Lower lobe of right lung (tissue), 2 donors: ENCODE results near the gene ITPKC. TPM values are rescaled to one million over a fixed set of nuclear protein-coding genes. Genes with fewer than 3 reads are reported as not detected.

Experiments used
- ATAC-seq, 2 donors: fragments of 200-7000 bp; cut with Tn5 transposase; one replicate each; pipeline ENCODE4 v1.9.1; 2020 to 2022; ENCODE audit warnings: mild to moderate bottlenecking in 2 of 2, moderate library complexity in 2 of 2
- DNase-seq: peaks from one replicate; pipeline ENCODE4 v3.0.0-alpha.2; 2020
- H3K27ac ChIP-seq: fragments of 200-600 bp; one replicate; pipeline ENCODE4 v1.8.0; 2022
- H3K27me3 ChIP-seq: fragments of 200-600 bp; one replicate; pipeline ENCODE4 v1.8.0; 2022; ENCODE audit warnings: low read depth
- H3K36me3 ChIP-seq: fragments of 200-600 bp; one replicate; pipeline ENCODE4 v1.8.0; 2022; ENCODE audit warnings: mild to moderate bottlenecking
- H3K4me1 ChIP-seq: fragments of 200-600 bp; one replicate; pipeline ENCODE4 v1.8.0; 2022
- H3K4me3 ChIP-seq: fragments of 200-600 bp; one replicate; pipeline ENCODE4 v1.8.0; 2022; ENCODE audit warnings: mild to moderate bottlenecking
- H3K9me3 ChIP-seq: fragments of 200-600 bp; one replicate; pipeline ENCODE4 v1.8.0; 2022
- CTCF ChIP-seq: fragments of 200-600 bp; IDR thresholded peaks from one replicate; pipeline ENCODE4 v1.8.0; 2022; ENCODE audit warnings: antibody characterized with exemption, mild to moderate bottlenecking
- intact Hi-C: fragments of 100-400 bp; cut with DNase I; formaldehyde crosslinking; loops from one replicate; pipeline ENCODE4 v1.11.0; 2022
- total RNA-seq: library from RNA; stranded (reverse); fragmentation: NEBNext Ultra II Directional; extraction: Animal tissue kit (Norgen Biotek cat#: 25700); gene quantifications from one replicate; pipeline ENCODE4 v1.2.1, GENCODE V29; 2021
- donor health status: DM: no; HTN: yes; CAD: no; lungs with severe emphysema.

ITPKC gene
- total RNA-seq, 1 donor from 2014 or later: 34.9 TPM

DNA sequence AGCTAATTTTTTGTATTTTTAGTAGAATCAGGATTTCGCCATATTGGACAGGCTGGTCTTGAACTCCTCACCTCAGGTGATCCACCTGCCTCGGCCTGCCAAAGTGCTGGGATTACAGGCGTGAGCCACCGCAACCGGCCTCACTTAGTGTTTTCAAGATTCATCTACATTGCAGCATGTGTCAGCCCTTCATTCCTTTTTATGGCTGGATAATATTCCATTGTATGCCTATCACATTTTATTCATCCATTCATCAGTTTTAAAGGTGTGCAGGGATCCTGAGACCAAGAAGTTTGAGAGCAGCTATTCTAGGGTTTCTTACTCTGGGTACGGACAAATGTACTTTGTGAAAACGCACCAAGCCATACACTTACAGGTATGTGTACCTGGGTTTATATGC is 9.3 kb upstream of the ITPKC start:
- no peaks in the 10 kb centered on the region for H3K4me1 ChIP-seq
- intact Hi-C loops: no loop called here
- peaks cover 96% of the 10 kb centered on the region for H3K36me3 ChIP-seq
- DNase-seq (no peak), ATAC-seq (no peak)
- no peak overlapping the region for H3K4me3 ChIP-seq
- no peaks in the 10 kb centered on the region for H3K27me3 ChIP-seq
- no peak for TF ChIP-seq CTCF
- H3K9me3 ChIP-seq: no peaks in the 10 kb centered on the region
- H3K27ac ChIP-seq: no peak overlapping the region

DNA sequence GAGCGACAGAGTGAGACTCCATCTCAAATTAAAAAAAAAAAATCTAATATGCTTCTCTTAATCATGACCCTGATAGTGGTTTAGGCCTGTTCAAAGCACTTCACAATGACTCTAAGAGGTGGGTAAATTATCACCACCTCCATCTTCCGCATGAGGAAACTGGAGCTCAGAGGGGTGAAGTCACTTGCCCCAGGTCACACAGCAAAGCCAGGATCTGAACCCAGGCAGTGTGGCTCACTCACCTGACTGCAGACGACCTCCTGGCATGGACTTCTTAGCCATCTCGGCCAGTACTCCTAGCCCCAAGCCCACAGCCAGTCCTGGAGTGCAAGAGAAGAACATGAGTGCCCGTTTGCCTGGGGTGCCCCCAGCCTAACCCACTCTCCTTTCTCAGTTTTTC is 7.1 kb upstream of the ITPKC start:
- no peak for TF ChIP-seq CTCF
- DNase-seq (no peak), ATAC-seq (no peak)
- no peak overlapping the region for H3K27ac ChIP-seq
- peaks cover 82% of the 10 kb centered on the region for H3K36me3 ChIP-seq
- H3K4me1 ChIP-seq: peaks cover 10% of the 10 kb centered on the region
- H3K27me3 ChIP-seq: no peaks in the 10 kb centered on the region
- H3K4me3 ChIP-seq: no peak overlapping the region
- intact Hi-C loops: no loop called here
- H3K9me3 ChIP-seq: no peaks in the 10 kb centered on the region

DNA sequence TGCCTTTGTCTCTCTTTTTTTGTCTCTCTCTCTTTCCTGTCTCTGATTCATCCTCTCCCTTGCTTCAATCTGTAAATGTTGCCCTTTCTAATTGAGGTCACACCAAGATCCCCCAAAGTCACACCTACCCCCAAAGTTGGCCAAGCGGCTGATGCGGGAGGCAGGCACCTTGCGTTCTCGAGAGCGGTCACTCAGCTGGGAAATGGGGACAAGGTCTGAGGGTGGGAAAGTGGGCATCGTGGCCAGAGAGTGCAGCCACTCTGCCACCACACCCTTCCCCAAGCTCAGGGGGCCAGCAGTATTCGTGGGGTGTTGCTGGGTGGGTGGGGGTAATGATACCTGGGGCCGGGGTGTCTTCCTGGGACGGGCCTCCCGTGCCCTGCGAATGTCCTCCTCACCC is 3.0 kb upstream of the ITPKC start:
- peak overlapping the region; percentile 90 for H3K4me3 ChIP-seq
- no peaks in the 10 kb centered on the region for H3K27me3 ChIP-seq
- no peak for TF ChIP-seq CTCF
- no peak for DNase-seq
- no peaks in the 10 kb centered on the region for H3K9me3 ChIP-seq
- peaks cover 41% of the 10 kb centered on the region for H3K36me3 ChIP-seq
- ATAC-seq: no peak
- H3K4me1 ChIP-seq: peaks cover 30% of the 10 kb centered on the region
- intact Hi-C loops: no loop called here
- peak overlapping the region; percentile 99 for H3K27ac ChIP-seq

DNA sequence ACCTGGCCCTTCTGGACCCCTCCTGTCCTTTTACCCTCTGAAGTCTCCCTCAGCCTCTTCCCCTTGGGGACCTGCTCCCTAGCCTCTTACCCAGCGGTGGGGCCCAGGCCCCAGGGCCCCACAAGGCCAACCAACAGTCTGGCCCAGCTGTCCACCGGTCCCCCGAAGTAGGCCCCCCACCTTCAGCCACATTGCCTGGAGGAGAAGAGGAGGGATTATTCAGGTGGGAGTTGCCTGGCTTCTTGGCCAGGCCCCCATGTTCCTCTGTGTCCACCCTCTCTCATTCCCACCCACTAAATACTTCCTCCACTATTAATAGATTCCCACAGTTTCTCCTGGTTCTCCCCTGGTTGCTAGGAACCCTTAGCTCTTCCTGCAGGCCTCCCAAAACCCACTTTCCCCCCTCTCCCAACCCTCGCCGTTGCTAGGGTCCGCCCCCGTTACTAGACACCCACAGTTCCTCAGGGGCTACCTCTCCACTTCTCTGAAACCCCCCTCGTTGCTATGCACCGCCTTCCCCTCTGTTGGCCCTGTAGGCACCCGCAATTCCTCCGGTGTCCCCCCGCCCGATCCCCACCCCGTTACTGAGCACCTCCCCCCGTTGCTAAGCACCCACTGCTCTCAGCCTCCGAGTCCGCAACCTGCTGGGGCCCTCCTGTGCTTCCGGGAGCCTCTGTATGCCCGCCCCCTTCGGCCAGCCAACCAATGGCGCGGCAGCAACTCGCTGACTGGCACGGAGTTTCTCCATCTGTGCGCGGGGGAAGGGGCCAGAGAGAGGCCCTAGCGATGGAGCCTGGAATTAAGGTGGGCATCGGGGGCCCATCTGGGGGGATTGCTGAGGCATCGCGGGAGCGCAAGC is 2.2 kb upstream of the ITPKC start:
- no peaks in the 10 kb centered on the region for H3K9me3 ChIP-seq
- peaks cover 37% of the 10 kb centered on the region for H3K4me1 ChIP-seq
- H3K27ac ChIP-seq: peak overlapping the region; percentile 99
- ATAC-seq (peak; percentile 77 to 81), DNase-seq (peak; percentile 95)
- intact Hi-C loops: no loop called here
- H3K36me3 ChIP-seq: peaks cover 34% of the 10 kb centered on the region
- no peaks in the 10 kb centered on the region for H3K27me3 ChIP-seq
- no peak for TF ChIP-seq CTCF
- H3K4me3 ChIP-seq: peak overlapping the region; percentile 90

DNA sequence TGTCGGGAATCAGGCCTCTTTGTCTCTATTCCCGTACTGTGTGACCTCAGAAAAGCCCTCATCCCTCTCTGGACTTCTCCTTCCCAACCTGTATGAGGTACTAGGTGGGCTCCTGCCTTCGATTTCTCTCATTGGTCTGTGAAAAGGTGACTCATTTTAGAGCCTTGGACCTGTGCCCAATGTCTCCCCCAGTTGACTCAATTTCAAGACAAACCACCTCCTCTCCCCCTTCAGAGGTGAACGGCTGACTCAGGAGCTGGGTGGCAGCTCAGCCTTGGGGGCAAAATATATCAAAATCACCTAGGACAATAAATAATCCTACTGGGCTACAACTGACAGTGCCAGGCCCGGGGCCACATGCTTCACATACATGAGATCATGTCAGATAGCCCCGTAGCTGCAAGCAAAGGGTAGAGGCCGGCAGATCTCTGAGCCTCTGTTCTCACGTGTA is 856 bp upstream of the ITPKC start:
- peaks cover 49% of the 10 kb centered on the region for H3K4me1 ChIP-seq
- H3K36me3 ChIP-seq: peaks cover 20% of the 10 kb centered on the region
- ATAC-seq (no peak), DNase-seq (no peak)
- peak overlapping the region; percentile 99 for H3K27ac ChIP-seq
- H3K9me3 ChIP-seq: no peaks in the 10 kb centered on the region
- no peak for TF ChIP-seq CTCF
- no peaks in the 10 kb centered on the region for H3K27me3 ChIP-seq
- H3K4me3 ChIP-seq: peak overlapping the region; percentile 90
- intact Hi-C loops: no loop called here
